K562 (cell line): Measurements from ENCODE around the gene ZNF33A. TPM values are rescaled to one million over a fixed set of nuclear protein-coding genes. Genes with fewer than 3 reads are reported as not detected.

Experiments
- ATAC-seq: fragments of 200-7000 bp; cut with Tn5 transposase; 3 replicates; pipeline ENCODE4 v1.9.1; 2020; ENCODE audit warnings: moderate library complexity
- BruUV-seq: library from RNA; stranded (reverse); fragments of 400-500 nt; replicated peaks from 2 replicates; lab custom pipeline; 2021; lab: Mats Ljungman, UMichigan
- CTCF ChIA-PET: fragments of 300-600 bp; formaldehyde crosslinking; extraction: SDS; loops from one replicate; lab custom pipeline; 2021; ENCODE audit warnings: low intra/inter-chr PET ratio; lab: Yijun Ruan, JAX
- POLR2A ChIA-PET: fragments of 300-600, 350-650 bp; sonication (Branson Sonifier 250); formaldehyde crosslinking; extraction: SDS; loops from one replicate; lab custom pipeline; 2021; ENCODE audit warnings: antibody characterized with exemption, inconsistent platforms; lab: Yijun Ruan, JAX
- DNase-seq, 4 experiments: peaks; one replicate each; pipeline versions ENCODE4 v3.0.0 to v3.0.0-alpha.2; 2011 to 2018; ENCODE audit warnings: low spot score in 3 of 4, mixed read lengths in 3 of 4; ENCODE audit errors: extremely low read depth in 1 of 4
- FAIRE-seq: peaks from 2 replicates; lab custom pipeline; 2011; peaks lifted over from hg19 to GRCh38; lab: Jason Lieb, UNC
- H2AFZ ChIP-seq: 2 replicates; pipeline ENCODE4 v1.6.0; 2011; ENCODE audit warnings: low read depth, low read length, control low read depth, inconsistent platforms
- H3K27ac ChIP-seq: fragments of 200-600 bp; 3 replicates; pipeline ENCODE4 v1.8.0; 2011; ENCODE audit warnings: low read depth, mild to moderate bottlenecking, control low read depth, inconsistent platforms, low read length, moderate library complexity, mixed read lengths; ENCODE audit errors: extremely low read depth
- H3K27me3 ChIP-seq, 2 experiments: fragments of 300-600 bp in 1 of 2; 2 replicates in 1 of 2; 3 replicates in 1 of 2; pipeline versions ENCODE4 v1.6.0 to v1.8.0; 2011; ENCODE audit warnings: inconsistent platforms in 2 of 2, low read length in 2 of 2, mild to moderate bottlenecking in 1 of 2, mixed read lengths in 1 of 2, moderate library complexity in 1 of 2; ENCODE audit not compliant: control insufficient read depth in 2 of 2, insufficient read depth in 2 of 2
- H3K36me3 ChIP-seq: fragments of 300-600 bp; 3 replicates; pipeline ENCODE4 v1.8.0; 2011; ENCODE audit warnings: mild to moderate bottlenecking, low read length, inconsistent platforms; ENCODE audit not compliant: control insufficient read depth, insufficient read depth
- H3K4me1 ChIP-seq, 2 experiments: fragments of 200-600 bp in 1 of 2; replicated peaks in 1 of 2; 2 replicates in 1 of 2; 3 replicates in 1 of 2; pipeline versions ENCODE4 v1.5.1 to v1.8.0; 2011; ENCODE audit warnings: inconsistent platforms in 2 of 2, low read length in 2 of 2, mild to moderate bottlenecking in 1 of 2, mixed read lengths in 1 of 2, moderate library complexity in 1 of 2; ENCODE audit not compliant: control insufficient read depth in 2 of 2, insufficient read depth in 2 of 2
- H3K4me2 ChIP-seq: 2 replicates; pipeline ENCODE4 v1.6.1; 2011; ENCODE audit warnings: low read length, control low read depth, inconsistent platforms, mixed read lengths; ENCODE audit not compliant: insufficient read depth
- H3K4me3 ChIP-seq: fragments of 200-600 bp; sonication (generic), shearing (Covaris generic); 2 replicates; pipeline ENCODE4 v1.5.1; 2016; ENCODE audit warnings: control low read depth, inconsistent platforms
- H3K79me2 ChIP-seq: fragments of 200-600 bp; 3 replicates; pipeline ENCODE4 v1.8.0; 2011; ENCODE audit warnings: low read length, inconsistent platforms; ENCODE audit not compliant: control insufficient read depth, insufficient read depth
- H3K9ac ChIP-seq, 2 experiments: 2 replicates each; pipeline versions ENCODE4 v1.6.0 to v1.6.1; 2011; ENCODE audit warnings: low read depth in 2 of 2, low read length in 2 of 2, control low read depth in 1 of 2, inconsistent platforms in 1 of 2, mild to moderate bottlenecking in 1 of 2, mixed read lengths in 1 of 2; ENCODE audit not compliant: insufficient read depth in 1 of 2
- H3K9me1 ChIP-seq: one replicate; pipeline ENCODE4 v1.6.0; 2011; ENCODE audit warnings: inconsistent platforms, mild to moderate bottlenecking, low read length, moderate library complexity; ENCODE audit not compliant: control insufficient read depth, insufficient read depth
- H3K9me3 ChIP-seq: replicated peaks from 2 replicates; pipeline ENCODE4 v1.5.1; 2011; ENCODE audit warnings: low read depth, low read length, inconsistent platforms; ENCODE audit not compliant: control insufficient read depth, insufficient read depth
- H4K20me1 ChIP-seq: replicated peaks from 2 replicates; pipeline ENCODE4 v1.6.1; 2011; ENCODE audit warnings: low read length, inconsistent platforms, mixed read lengths; ENCODE audit not compliant: control insufficient read depth, insufficient read depth
- ATF1 ChIP-seq, 2 experiments: fragments of 450-650 bp in 1 of 2; IDR thresholded peaks; 2 replicates each; pipeline ENCODE4 v1.6.1; 2016; ENCODE audit warnings: missing compliant biosample characterization in 1 of 2, missing genetic modification characterization in 1 of 2
- GATA2 ChIP-seq: sonication (generic); formaldehyde crosslinking; IDR thresholded peaks from 2 replicates; pipeline ENCODE4 v1.4.0; 2020; ENCODE audit warnings: mild to moderate bottlenecking, missing genetic modification reagents
- MBD1 ChIP-seq: fragments of 250-450 bp; sonication (Bioruptor Pico); IDR thresholded peaks from 2 replicates; pipeline ENCODE4 v1.8.0; 2022; ENCODE audit warnings: inconsistent platforms
- MLLT1 ChIP-seq, 2 experiments: fragments of 450-650 bp; IDR thresholded peaks; 2 replicates each; pipeline ENCODE4 v1.6.1; 2016
- NR2C2 ChIP-seq, 2 experiments: fragments of 200-800 bp in 1 of 2; sonication (Bioruptor generic) in 1 of 2; sonication (generic) in 1 of 2; formaldehyde crosslinking in 1 of 2; IDR thresholded peaks; 2 replicates each; pipeline versions ENCODE4 v1.6.1 to v1.8.0; 2016 to 2022; ENCODE audit warnings: mild to moderate bottlenecking in 1 of 2, missing compliant biosample characterization in 1 of 2, missing genetic modification characterization in 1 of 2, missing genetic modification reagents in 1 of 2
- SAP30 ChIP-seq: fragments of 200-600 bp; sonication (generic); IDR thresholded peaks from 2 replicates; pipeline ENCODE4 v1.6.1; 2012; ENCODE audit warnings: borderline replicate concordance, low read depth, mild to moderate bottlenecking, moderate library complexity, low read length, control low read depth, inconsistent platforms; ENCODE audit not compliant: insufficient read depth, poor library complexity, severe bottlenecking
- SRF ChIP-seq, 2 experiments: fragments of 250-450, 450-650 bp in 1 of 2; sonication (Bioruptor Pico) in 1 of 2; sonication (generic) in 1 of 2; formaldehyde crosslinking; IDR thresholded peaks; 2 replicates each; pipeline versions ENCODE4 v1.5.0 to v1.5.1; 2020 to 2022; ENCODE audit warnings: mild to moderate bottlenecking in 1 of 2, missing genetic modification reagents in 1 of 2
- WGBS: fragments of 100-300 bp; shearing (Covaris generic); methylation state at CpG from one replicate; pipeline ENCODE4 v1.1.6; 2016; ENCODE audit warnings: low coverage, mixed read lengths; ENCODE audit not compliant: insufficient coverage; ENCODE audit errors: missing lambda C conversion rate; 5-methylcytosine and 5-hydroxymethylcytosine counted together
- in situ Hi-C: fragments of 300-500 bp; cut with MboI; formaldehyde crosslinking; loops from 4 replicates; pipeline ENCODE4 v1.15.0; 2018; ENCODE audit warnings: inconsistent platforms, mixed read lengths
- intact Hi-C: fragments of 100-400 bp; cut with micrococcal nuclease; formaldehyde crosslinking; loops from 2 replicates; pipeline ENCODE4 v1.14.2; 2022
- polyA plus RNA-seq, 8 experiments: library from polyadenylated mRNA; depleted of rRNA in 4 of 8; stranded (reverse) in 5 of 8; unstranded in 3 of 8; fragments of >200 nt; fragmentation: Nextera tagmentation in 2 of 8; fragmentation: Illumina TruSeq in 1 of 8; extraction: Ambion mirVana in 2 of 8; extraction: Trizol in 1 of 8; gene quantifications; 2 replicates each; pipeline versions ENCODE4 v1.2.1 to v1.2.3, GENCODE V29; 2011 to 2014; ENCODE audit warnings: inconsistent platforms in 1 of 8, missing spikeins in 1 of 8
- total RNA-seq, 7 experiments: library from RNA; depleted of rRNA in 6 of 7; stranded (reverse); fragments of >200 nt in 6 of 7; fragmentation: Illumina TruSeq in 2 of 7; extraction: Trizol in 2 of 7; gene quantifications; 2 replicates each; pipeline versions ENCODE4 v1.2.1 to v1.2.3, GENCODE V29; 2011 to 2021; ENCODE audit warnings: low replicate concordance in 1 of 7

The ZNF33A gene
- total and polyA plus RNA-seq, 9 of the 15 experiments (the other 6 are each of a cell fraction or from before 2014, with no cell fraction given): 8.1 to 27.5 (median 16.4) TPM

- in situ Hi-C loops: no loop called here
- H2AFZ ChIP-seq: peak overlapping the region; percentile 90
- peaks cover 7% of the 10 kb centered on the region; the same call in 2 of the 3 replicates for H3K79me2 ChIP-seq
- ATAC-seq (no peak), DNase-seq (no peak), FAIRE-seq (no peak)
- H3K36me3 ChIP-seq: no peaks in the 10 kb centered on the region
- H3K9me1 ChIP-seq: no peaks in the 10 kb centered on the region
- H4K20me1 ChIP-seq: no peaks in the 10 kb centered on the region
- H3K4me2 ChIP-seq: peak overlapping the region; percentile 54
- no peaks in the 10 kb centered on the region for H3K9me3 ChIP-seq
- H3K27ac ChIP-seq: no peak overlapping the region
- POLR2A ChIA-PET: interaction anchor here (0.8 to 1.7 kb wide), 2 partner anchors 10 to 16 kb away, joined by 4 read pairs; no protein-coding TSS in a partner anchor
- H3K4me3 ChIP-seq: no peak overlapping the region
- H3K9ac ChIP-seq: no peak overlapping the region
- H3K27me3 ChIP-seq: no peaks in the 10 kb centered on the region
- TF ChIP-seq MLLT1 (IDR thresholded peaks at IDR 0.05) (0 out of 4 replicates have a peak, but pooled peaks of 1 of the 2 experiments have one; percentile 32), SRF (CRISPR knock-in tag; IDR thresholded peaks at IDR 0.05) (0 out of 4 replicates have a peak, but pooled peaks of 1 of the 2 experiments have one; percentile 10), MBD1 (0 out of 2 replicates have a peak, but pooled peaks have one; percentile 55), SAP30 (no peak), NR2C2 (CRISPR knock-in tag; IDR thresholded peaks at IDR 0.05) (no peak), NR2C2 (tag; IDR thresholded peaks at IDR 0.05) (0 out of 2 replicates have a peak, but pooled peaks have one; percentile 5), ATF1 (CRISPR knock-in tag; IDR thresholded peaks at IDR 0.05) (no peak), ATF1 (tag; IDR thresholded peaks at IDR 0.05) (peak; percentile 47; the same call in 1 of the 2 replicates), GATA2 (CRISPR knock-in tag) (no peak)
- TF ChIP-seq, all 486 proteins: peak for 5
- intact Hi-C loops: loop anchor here (1.0 to 10.0 kb wide), 2 partner anchors 34 to 118 kb away; partner anchors contain the start of gene ZNF37A
- peaks cover 4 to 10% of the 10 kb centered on the region in 2 experiments; a peak in 3 of 5 replicates for H3K4me1 ChIP-seq
- no TSS peak for BruUV-seq
- 74% methylated on average over 9 of the region's 9 CpGs for WGBS
- CTCF ChIA-PET: no interaction called here
These were observed 33.6 kb upstream of the ZNF33A start for GRCh38 chr10:37976880-37977203.
